Head of caudate nucleus (tissue), 42 donors: ENCODE measurements around the gene MICA.
A peak's percentile ranks its signal among the peaks of the same experiment; 100 is the strongest.
"Not testable (repeated sequence)": the region's sequence is repeated elsewhere in the genome, so short reads cannot be mapped to it uniquely, and the experiment has no call there.

Experiments
- DNase-seq, 42 donors: peaks; one replicate each; pipeline versions ENCODE4 v3.0.0 to v3.0.0-alpha.2; 2020 to 2021; ENCODE audit warnings: mixed read lengths in 7 of 42
- intact Hi-C: fragments of 100-400 bp; cut with DNase I; formaldehyde crosslinking; loops from one replicate; pipeline ENCODE4 v1.15.0; 2022

MICA gene

GRCh38 chr6:31401403-31401802 is 2.0 kb upstream of the MICA start:
- DNase-seq = peak in 5 of 42 donors; percentile 5 to 38 (median 21)
- intact Hi-C loops = no loop called here

GRCh38 chr6:31402324-31403282 is 792 bp upstream of the MICA start:
- intact Hi-C loops = no loop called here
- DNase-seq = peak in 21 of 42 donors; percentile 8 to 62 (median 26)

GRCh38 chr6:31404061-31404364 is 618 bp downstream of the MICA start:
- peak in 1 of 42 donors; percentile 34 for DNase-seq
- intact Hi-C loops = not testable (repeated sequence)

- no peak for DNase-seq
- intact Hi-C loops = no loop called here
Measured at GRCh38 chr6:31405996-31406395, 2.6 kb downstream of the MICA start.

- no peak for DNase-seq
- intact Hi-C loops = no loop called here
Measured at GRCh38 chr6:31407699-31408098, 4.3 kb downstream of the MICA start.

- DNase-seq = no peak
- intact Hi-C loops = no loop called here
Measured at GRCh38 chr6:31412506-31412905, 9.1 kb downstream of the MICA start.

- DNase-seq, intact Hi-C loops: not testable (repeated sequence)
Measured at GRCh38 chr6:31414148-31414770, 10.9 kb downstream of the MICA start.

GRCh38 chr6:31414771-31415265 is 11.4 kb downstream of the MICA start:
- no peak for DNase-seq
- intact Hi-C loops = no loop called here

GRCh38 chr6:31416394-31417014 is 13.1 kb downstream of the MICA start:
- DNase-seq = no peak
- intact Hi-C loops = no loop called here

GRCh38 chr6:31418251-31418650 is 14.9 kb downstream of the MICA start:
- DNase-seq = no peak
- intact Hi-C loops = no loop called here

- peak in 10 of 42 donors; percentile 16 to 72 (median 32) for DNase-seq
- intact Hi-C loops = no loop called here
Measured at GRCh38 chr6:31419842-31420241, 16.4 kb downstream of the MICA start.

- DNase-seq = no peak
- intact Hi-C loops = no loop called here
Measured at GRCh38 chr6:31420546-31420945, 17.2 kb downstream of the MICA start.

GRCh38 chr6:31422587-31422986 is 19.2 kb downstream of the MICA start:
- DNase-seq = no peak
- intact Hi-C loops = no loop called here

- DNase-seq = no peak
- intact Hi-C loops = no loop called here
Measured at GRCh38 chr6:31423550-31423949, 20.2 kb downstream of the MICA start.

GRCh38 chr6:31426395-31427354 is 23.3 kb downstream of the MICA start:
- no peak for DNase-seq
- intact Hi-C loops = no loop called here

GRCh38 chr6:31430449-31430848 is 27.1 kb downstream of the MICA start:
- intact Hi-C loops = no loop called here

GRCh38 chr6:31435051-31435450 is 31.7 kb downstream of the MICA start:
- DNase-seq, intact Hi-C loops: not testable (repeated sequence)

More at GRCh38 chr6:31430449-31430848, 27.1 kb downstream of the MICA start:
- DNase-seq = no peak

GRCh38 chr6:31438222-31438621 is 34.8 kb downstream of the MICA start:
- intact Hi-C loops = no loop called here
- no peak for DNase-seq

- intact Hi-C loops = no loop called here
- DNase-seq = no peak
Measured at GRCh38 chr6:31438677-31439076, 35.3 kb downstream of the MICA start.
